Activated naive CD4-positive, alpha-beta T cell treated with anti-CD3 and anti-CD28 coated beads, Interleukin-2, amount 50 U/mL, for 24 hours (primary cell): Measurements from ENCODE around the gene AUTS2.

Source experiments
- H3K27ac Mint-ChIP-seq: one replicate; pipeline ENCODE4 v1.8.0; 2021; ENCODE audit warnings: mild to moderate bottlenecking, mixed read lengths
- H3K27me3 Mint-ChIP-seq: one replicate; pipeline ENCODE4 v1.8.0; 2021; ENCODE audit warnings: mixed read lengths
- H3K36me3 Mint-ChIP-seq: one replicate; pipeline ENCODE4 v1.8.0; 2021; ENCODE audit warnings: mixed read lengths
- H3K4me1 Mint-ChIP-seq: one replicate; pipeline ENCODE4 v1.8.0; 2021; ENCODE audit warnings: mixed read lengths
- H3K4me3 Mint-ChIP-seq: one replicate; pipeline ENCODE4 v1.8.0; 2021; ENCODE audit warnings: mild to moderate bottlenecking, mixed read lengths
- H3K9me3 Mint-ChIP-seq: one replicate; pipeline ENCODE4 v1.8.0; 2021; ENCODE audit warnings: mixed read lengths

The AUTS2 gene

GRCh38 chr7:70630818-70631457, 1032.7 kb downstream of the AUTS2 start:
- no peaks in the 10 kb centered on the region for H3K36me3 Mint-ChIP-seq
- no peak overlapping the region for H3K27ac Mint-ChIP-seq
- no peaks in the 10 kb centered on the region for H3K4me1 Mint-ChIP-seq
- no peak overlapping the region for H3K4me3 Mint-ChIP-seq
- H3K9me3 Mint-ChIP-seq, result peaks cover 5% of the 10 kb centered on the region
- H3K27me3 Mint-ChIP-seq, result no peaks in the 10 kb centered on the region

GRCh38 chr7:70631718-70632117, 1033.4 kb downstream of the AUTS2 start:
- H3K9me3 Mint-ChIP-seq, result peaks cover 2% of the 10 kb centered on the region
- H3K4me1 Mint-ChIP-seq, result no peaks in the 10 kb centered on the region
- no peaks in the 10 kb centered on the region for H3K36me3 Mint-ChIP-seq
- H3K4me3 Mint-ChIP-seq, result no peak overlapping the region
- H3K27me3 Mint-ChIP-seq, result no peaks in the 10 kb centered on the region
- H3K27ac Mint-ChIP-seq, result no peak overlapping the region

GRCh38 chr7:70632400-70632799, 1034.1 kb downstream of the AUTS2 start:
- H3K27me3 Mint-ChIP-seq, result no peaks in the 10 kb centered on the region
- no peaks in the 10 kb centered on the region for H3K4me1 Mint-ChIP-seq
- H3K27ac Mint-ChIP-seq, result no peak overlapping the region
- no peaks in the 10 kb centered on the region for H3K9me3 Mint-ChIP-seq
- H3K36me3 Mint-ChIP-seq, result no peaks in the 10 kb centered on the region
- no peak overlapping the region for H3K4me3 Mint-ChIP-seq

- Mint-ChIP-seq H3K36me3 (no peaks in the 10 kb centered on the region), H3K9me3 (no peaks in the 10 kb centered on the region), H3K4me3 (no peak overlapping the region), H3K4me1 (no peaks in the 10 kb centered on the region), H3K27ac (no peak overlapping the region), H3K27me3 (no peaks in the 10 kb centered on the region)
Observed at GRCh38 chr7:70634071-70634470, 1035.8 kb downstream of the AUTS2 start.

GRCh38 chr7:70634610-70635068, 1036.4 kb downstream of the AUTS2 start:
- Mint-ChIP-seq H3K27ac (no peak overlapping the region), H3K4me1 (no peaks in the 10 kb centered on the region), H3K27me3 (no peaks in the 10 kb centered on the region), H3K9me3 (no peaks in the 10 kb centered on the region), H3K36me3 (no peaks in the 10 kb centered on the region), H3K4me3 (no peak overlapping the region)

GRCh38 chr7:70635633-70636032, 1037.4 kb downstream of the AUTS2 start:
- no peak overlapping the region for H3K4me3 Mint-ChIP-seq
- H3K27ac Mint-ChIP-seq, result no peak overlapping the region
- H3K36me3 Mint-ChIP-seq, result no peaks in the 10 kb centered on the region
- H3K4me1 Mint-ChIP-seq, result no peaks in the 10 kb centered on the region
- H3K27me3 Mint-ChIP-seq, result no peaks in the 10 kb centered on the region
- H3K9me3 Mint-ChIP-seq, result no peaks in the 10 kb centered on the region

- Mint-ChIP-seq H3K4me3 (no peak overlapping the region), H3K9me3 (no peaks in the 10 kb centered on the region), H3K36me3 (no peaks in the 10 kb centered on the region), H3K27me3 (no peaks in the 10 kb centered on the region), H3K27ac (no peak overlapping the region), H3K4me1 (no peaks in the 10 kb centered on the region)
Observed at GRCh38 chr7:70636169-70636568, 1037.9 kb downstream of the AUTS2 start.

- H3K27me3 Mint-ChIP-seq, result no peaks in the 10 kb centered on the region
- H3K9me3 Mint-ChIP-seq, result no peaks in the 10 kb centered on the region
- no peaks in the 10 kb centered on the region for H3K4me1 Mint-ChIP-seq
- no peak overlapping the region for H3K27ac Mint-ChIP-seq
- no peak overlapping the region for H3K4me3 Mint-ChIP-seq
- no peaks in the 10 kb centered on the region for H3K36me3 Mint-ChIP-seq
Observed at GRCh38 chr7:70637726-70638125, 1039.5 kb downstream of the AUTS2 start.

- H3K27ac Mint-ChIP-seq, result no peak overlapping the region
- H3K27me3 Mint-ChIP-seq, result no peaks in the 10 kb centered on the region
- H3K36me3 Mint-ChIP-seq, result no peaks in the 10 kb centered on the region
- H3K4me1 Mint-ChIP-seq, result no peaks in the 10 kb centered on the region
- no peak overlapping the region for H3K4me3 Mint-ChIP-seq
- H3K9me3 Mint-ChIP-seq, result no peaks in the 10 kb centered on the region
Observed at GRCh38 chr7:70638158-70639107, 1040.2 kb downstream of the AUTS2 start.

- no peaks in the 10 kb centered on the region for H3K36me3 Mint-ChIP-seq
- H3K4me3 Mint-ChIP-seq, result no peak overlapping the region
- no peaks in the 10 kb centered on the region for H3K4me1 Mint-ChIP-seq
- no peaks in the 10 kb centered on the region for H3K9me3 Mint-ChIP-seq
- H3K27ac Mint-ChIP-seq, result no peak overlapping the region
- no peaks in the 10 kb centered on the region for H3K27me3 Mint-ChIP-seq
Observed at GRCh38 chr7:70640266-70640833, 1042.1 kb downstream of the AUTS2 start.

- no peaks in the 10 kb centered on the region for H3K36me3 Mint-ChIP-seq
- H3K4me3 Mint-ChIP-seq, result no peak overlapping the region
- H3K27me3 Mint-ChIP-seq, result no peaks in the 10 kb centered on the region
- no peak overlapping the region for H3K27ac Mint-ChIP-seq
- H3K4me1 Mint-ChIP-seq, result no peaks in the 10 kb centered on the region
- H3K9me3 Mint-ChIP-seq, result no peaks in the 10 kb centered on the region
Observed at GRCh38 chr7:70641882-70642281, 1043.6 kb downstream of the AUTS2 start.

GRCh38 chr7:70645279-70645678, 1047.0 kb downstream of the AUTS2 start:
- no peaks in the 10 kb centered on the region for H3K27me3 Mint-ChIP-seq
- no peak overlapping the region for H3K4me3 Mint-ChIP-seq
- no peak overlapping the region for H3K27ac Mint-ChIP-seq
- peaks cover 5% of the 10 kb centered on the region for H3K4me1 Mint-ChIP-seq
- no peaks in the 10 kb centered on the region for H3K9me3 Mint-ChIP-seq
- no peaks in the 10 kb centered on the region for H3K36me3 Mint-ChIP-seq

- no peak overlapping the region for H3K27ac Mint-ChIP-seq
- H3K9me3 Mint-ChIP-seq, result no peaks in the 10 kb centered on the region
- H3K36me3 Mint-ChIP-seq, result no peaks in the 10 kb centered on the region
- H3K4me3 Mint-ChIP-seq, result no peak overlapping the region
- H3K27me3 Mint-ChIP-seq, result no peaks in the 10 kb centered on the region
- peaks cover 5% of the 10 kb centered on the region for H3K4me1 Mint-ChIP-seq
Observed at GRCh38 chr7:70645876-70646351, 1047.6 kb downstream of the AUTS2 start.

GRCh38 chr7:70646536-70647248, 1048.4 kb downstream of the AUTS2 start:
- Mint-ChIP-seq H3K4me1 (peaks cover 5% of the 10 kb centered on the region), H3K36me3 (no peaks in the 10 kb centered on the region), H3K9me3 (no peaks in the 10 kb centered on the region), H3K4me3 (no peak overlapping the region), H3K27ac (no peak overlapping the region), H3K27me3 (no peaks in the 10 kb centered on the region)

- no peaks in the 10 kb centered on the region for H3K36me3 Mint-ChIP-seq
- no peaks in the 10 kb centered on the region for H3K9me3 Mint-ChIP-seq
- H3K4me1 Mint-ChIP-seq, result peaks cover 5% of the 10 kb centered on the region
- H3K4me3 Mint-ChIP-seq, result no peak overlapping the region
- no peaks in the 10 kb centered on the region for H3K27me3 Mint-ChIP-seq
- H3K27ac Mint-ChIP-seq, result no peak overlapping the region
Observed at GRCh38 chr7:70647801-70648498, 1049.7 kb downstream of the AUTS2 start.
